ENCODE measurements around the gene EMP2. TPM values are rescaled to one million over a fixed set of nuclear protein-coding genes. Genes with fewer than 3 reads are reported as not detected.
"Not testable (repeated sequence)": the region's sequence is repeated elsewhere in the genome, so short reads cannot be mapped to it uniquely, and the experiment has no call there.

EMP2 gene
- total RNA-seq, 1 donor from 2014 or later: 70.7 TPM

DNA sequence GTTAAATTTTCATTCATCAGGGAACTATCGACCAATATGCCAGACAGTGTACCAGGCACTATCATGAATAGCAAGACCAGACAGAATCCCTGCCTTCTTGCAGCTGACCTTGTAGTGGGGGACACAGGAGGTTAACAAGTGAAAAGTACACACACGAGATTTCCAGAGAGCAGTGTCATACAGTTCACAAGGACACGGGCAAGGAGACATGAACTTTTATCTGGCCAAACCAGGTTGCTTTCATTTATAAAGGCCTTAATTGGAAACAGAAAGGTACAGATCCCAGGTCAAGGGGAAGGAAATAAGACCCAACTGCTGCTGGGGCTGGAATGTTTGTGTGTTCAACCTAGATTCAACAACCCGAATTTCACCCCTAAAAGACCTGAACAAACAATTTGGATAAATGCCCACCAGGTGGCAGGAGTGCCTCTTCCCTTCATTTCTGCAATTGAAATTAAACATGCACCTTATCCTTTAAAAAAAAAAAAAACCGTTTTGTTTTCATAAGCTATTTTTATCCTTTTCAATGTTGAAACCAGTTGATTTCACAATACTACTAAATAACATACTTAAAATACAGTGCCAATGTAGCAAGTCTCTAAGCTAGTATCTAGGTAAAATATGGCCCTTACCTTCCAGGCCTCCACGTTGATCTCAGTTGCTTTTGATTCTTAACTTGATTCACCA lies 65.9 kb downstream of the EMP2 start:
- TF ChIP-seq, protein P1, sequence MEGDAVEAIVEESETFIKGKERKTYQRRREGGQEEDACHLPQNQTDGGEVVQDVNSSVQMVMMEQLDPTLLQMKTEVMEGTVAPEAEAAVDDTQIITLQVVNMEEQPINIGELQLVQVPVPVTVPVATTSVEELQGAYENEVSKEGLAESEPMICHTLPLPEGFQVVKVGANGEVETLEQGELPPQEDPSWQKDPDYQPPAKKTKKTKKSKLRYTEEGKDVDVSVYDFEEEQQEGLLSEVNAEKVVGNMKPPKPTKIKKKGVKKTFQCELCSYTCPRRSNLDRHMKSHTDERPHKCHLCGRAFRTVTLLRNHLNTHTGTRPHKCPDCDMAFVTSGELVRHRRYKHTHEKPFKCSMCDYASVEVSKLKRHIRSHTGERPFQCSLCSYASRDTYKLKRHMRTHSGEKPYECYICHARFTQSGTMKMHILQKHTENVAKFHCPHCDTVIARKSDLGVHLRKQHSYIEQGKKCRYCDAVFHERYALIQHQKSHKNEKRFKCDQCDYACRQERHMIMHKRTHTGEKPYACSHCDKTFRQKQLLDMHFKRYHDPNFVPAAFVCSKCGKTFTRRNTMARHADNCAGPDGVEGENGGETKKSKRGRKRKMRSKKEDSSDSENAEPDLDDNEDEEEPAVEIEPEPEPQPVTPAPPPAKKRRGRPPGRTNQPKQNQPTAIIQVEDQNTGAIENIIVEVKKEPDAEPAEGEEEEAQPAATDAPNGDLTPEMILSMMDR (IDR thresholded peaks at IDR 0.05): peak; percentile 23 to 53 (median 39)
- no peak for TF ChIP-seq POLR2A (IDR thresholded peaks at IDR 0.05)
- TF ChIP-seq POLR2AphosphoS5 (IDR thresholded peaks at IDR 0.05; ENCODE audit: insufficient read depth in 1 of 2, low read depth in 1 of 2): peak in 1 of 2 donors; percentile 62
- H3K36me3 ChIP-seq: no peaks in the 10 kb centered on the region
- DNase-seq (ENCODE audit: extremely low spot score in 2 of 2): no peak
- intact Hi-C loops (cut with DNase I): loop anchor here (5.0 kb wide), 1 partner anchor 223 kb away; no protein-coding TSS in a partner anchor
- no peaks in the 10 kb centered on the region for H3K9me3 ChIP-seq
- H3K4me3 ChIP-seq: no peak overlapping the region
- H3K4me1 ChIP-seq: peaks cover 10% of the 10 kb centered on the region
- H3K27me3 ChIP-seq: no peaks in the 10 kb centered on the region
- H3K27ac ChIP-seq: peak overlapping the region; percentile 30

GRCh38 chr16:10511829-10512228 lies 68.6 kb downstream of the EMP2 start:
- no peaks in the 10 kb centered on the region for H3K36me3 ChIP-seq
- no peak overlapping the region for H3K27ac ChIP-seq
- H3K4me3 ChIP-seq: no peak overlapping the region
- H3K9me3 ChIP-seq: no peaks in the 10 kb centered on the region
- DNase-seq (ENCODE audit: extremely low spot score in 2 of 2): no peak
- H3K4me1 ChIP-seq: peaks cover 10% of the 10 kb centered on the region
- no peaks in the 10 kb centered on the region for H3K27me3 ChIP-seq
- intact Hi-C loops (cut with DNase I): no loop called here
- TF ChIP-seq POLR2A (IDR thresholded peaks at IDR 0.05) (no peak), POLR2AphosphoS5 (IDR thresholded peaks at IDR 0.05; ENCODE audit: insufficient read depth in 1 of 2, low read depth in 1 of 2) (no peak)
- TF ChIP-seq, protein P1 (IDR thresholded peaks at IDR 0.05): no peak

- H3K9me3 ChIP-seq: no peaks in the 10 kb centered on the region
- no peaks in the 10 kb centered on the region for H3K36me3 ChIP-seq
- H3K4me3 ChIP-seq: no peak overlapping the region
- DNase-seq (ENCODE audit: extremely low spot score in 2 of 2): no peak
- TF ChIP-seq POLR2A (IDR thresholded peaks at IDR 0.05) (no peak), POLR2AphosphoS5 (IDR thresholded peaks at IDR 0.05; ENCODE audit: insufficient read depth in 1 of 2, low read depth in 1 of 2) (no peak)
- TF ChIP-seq, protein P1 (IDR thresholded peaks at IDR 0.05): no peak
- H3K27ac ChIP-seq: no peak overlapping the region
- H3K4me1 ChIP-seq: peaks cover 10% of the 10 kb centered on the region
- intact Hi-C loops (cut with DNase I): no loop called here
- H3K27me3 ChIP-seq: no peaks in the 10 kb centered on the region
These were observed 70.1 kb downstream of the EMP2 start for GRCh38 chr16:10510279-10510678.

DNA sequence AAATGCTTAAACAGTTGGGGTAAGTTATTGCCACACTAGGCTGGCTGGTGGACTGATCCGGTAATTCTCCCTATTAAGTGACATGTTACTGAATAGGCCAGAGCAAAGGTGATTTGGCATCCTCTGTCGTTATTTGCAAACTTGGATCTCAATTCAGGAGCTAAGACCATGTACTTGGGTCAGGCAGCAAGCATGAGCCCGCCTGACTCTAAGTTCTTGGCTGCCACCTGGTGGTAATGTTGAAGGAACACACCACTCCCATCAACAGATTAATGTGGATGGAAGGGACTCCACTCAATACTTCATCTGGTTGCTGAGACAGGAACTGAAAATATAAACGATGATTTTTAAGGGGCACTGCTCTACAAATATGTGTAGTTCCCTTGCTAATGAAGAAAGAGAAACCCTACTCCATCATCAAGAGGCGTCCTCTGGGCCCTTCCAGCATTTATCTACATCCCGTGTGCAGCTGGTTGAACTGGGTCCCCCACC lies 70.8 kb downstream of the EMP2 start:
- TF ChIP-seq, protein P1 (IDR thresholded peaks at IDR 0.05): peak; percentile 64 to 74 (median 70)
- no peak for TF ChIP-seq POLR2A (IDR thresholded peaks at IDR 0.05)
- intact Hi-C loops (cut with DNase I): loop anchor here (10.0 kb wide), 1 partner anchor 255 kb away; no protein-coding TSS in a partner anchor

DNA sequence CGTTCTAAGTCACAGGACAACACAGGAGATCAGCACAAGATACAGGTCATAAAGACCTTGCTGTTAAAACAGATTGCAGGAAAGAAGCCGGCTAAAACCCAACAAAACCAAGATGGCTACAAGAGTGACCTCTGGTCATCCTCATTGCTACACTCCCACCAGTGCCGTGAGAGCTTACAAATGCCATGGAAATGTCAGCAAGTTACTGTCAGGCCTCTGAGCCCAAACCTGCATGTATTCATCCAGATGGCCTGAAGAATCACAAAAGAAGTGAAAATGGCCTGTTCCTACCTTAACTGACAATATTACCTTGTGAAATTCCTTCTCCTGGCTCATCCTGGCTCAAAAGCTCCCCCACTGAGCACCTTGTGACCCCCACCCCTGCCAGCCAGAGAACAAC lies 75.1 kb downstream of the EMP2 start:
- H3K4me1 ChIP-seq; DNase-seq (ENCODE audit: extremely low spot score in 2 of 2); H3K27ac ChIP-seq; H3K27me3 ChIP-seq; H3K4me3 ChIP-seq; H3K9me3 ChIP-seq; H3K36me3 ChIP-seq: not testable (repeated sequence)
- intact Hi-C loops (cut with DNase I): loop anchor here (10.0 kb wide), 1 partner anchor 250 kb away; no protein-coding TSS in a partner anchor

More for the DNA sequence above, 70.8 kb downstream of the EMP2 start:
- Histone ChIP-seq H3K36me3 (no peaks in the 10 kb centered on the region), H3K27me3 (no peaks in the 10 kb centered on the region), H3K27ac (no peak overlapping the region), H3K4me1 (peaks cover 6% of the 10 kb centered on the region), H3K9me3 (no peaks in the 10 kb centered on the region), H3K4me3 (no peak overlapping the region)
- DNase-seq (ENCODE audit: extremely low spot score in 2 of 2): no peak

Data from vagina (tissue), 2 donors.